IgD-negative memory B cell (primary cell): Measurements from ENCODE around the gene NAV3. TPM values are rescaled to one million over a fixed set of nuclear protein-coding genes. Genes with fewer than 3 reads are reported as not detected.
"Not testable (repeated sequence)": the region's sequence is repeated elsewhere in the genome, so short reads cannot be mapped to it uniquely, and the experiment has no call there.

Experiments
- H3K27ac Mint-ChIP-seq, 3 donors: one replicate each; pipeline ENCODE4 v1.8.0; 2020 to 2022; ENCODE audit warnings: mild to moderate bottlenecking in 3 of 3, mixed read lengths in 3 of 3, moderate library complexity in 1 of 3
- H3K27me3 Mint-ChIP-seq: one replicate; pipeline ENCODE4 v1.8.0; 2021; ENCODE audit warnings: mixed read lengths
- H3K36me3 Mint-ChIP-seq: one replicate; pipeline ENCODE4 v1.8.0; 2020; ENCODE audit warnings: mild to moderate bottlenecking, mixed read lengths
- H3K4me1 Mint-ChIP-seq, 3 donors: one replicate each; pipeline ENCODE4 v1.8.0; 2020 to 2022; ENCODE audit warnings: mixed read lengths in 3 of 3, mild to moderate bottlenecking in 1 of 3
- H3K4me3 Mint-ChIP-seq, 4 donors: one replicate each; pipeline ENCODE4 v1.8.0; 2020 to 2022; ENCODE audit warnings: mild to moderate bottlenecking in 4 of 4, mixed read lengths in 4 of 4, moderate library complexity in 3 of 4
- H3K9me3 Mint-ChIP-seq, 3 donors: one replicate each; pipeline ENCODE4 v1.8.0; 2020 to 2021; ENCODE audit warnings: mixed read lengths in 3 of 3, mild to moderate bottlenecking in 1 of 3
- polyA plus RNA-seq: library from polyadenylated mRNA; unstranded; fragments of 300-500 nt; fragmentation: Illumina TruSeq; gene quantifications from one replicate; pipeline ENCODE4 v1.2.3, GENCODE V29; 2021

The NAV3 gene
- polyA plus RNA-seq, 1 donor from 2014 or later = 0.11 TPM

- H3K4me3 Mint-ChIP-seq = no peak overlapping the region
Observed at GRCh38 chr12:78101946-78102635, 271.4 kb downstream of the NAV3 start.

GRCh38 chr12:78102801-78103200 is 272.1 kb downstream of the NAV3 start:
- H3K4me1 Mint-ChIP-seq, H3K4me3 Mint-ChIP-seq, H3K9me3 Mint-ChIP-seq, H3K36me3 Mint-ChIP-seq, H3K27me3 Mint-ChIP-seq, H3K27ac Mint-ChIP-seq: not testable (repeated sequence)

More at GRCh38 chr12:78101946-78102635, 271.4 kb downstream of the NAV3 start:
- no peaks in the 10 kb centered on the region for H3K4me1 Mint-ChIP-seq
- no peak overlapping the region for H3K27ac Mint-ChIP-seq
- H3K36me3 Mint-ChIP-seq = no peaks in the 10 kb centered on the region
- peaks cover 6% of the 10 kb centered on the region for H3K27me3 Mint-ChIP-seq
- H3K9me3 Mint-ChIP-seq = peaks cover 0 to 3% (median 0%) of the 10 kb centered on the region in 3 donors

- no peak overlapping the region for H3K4me3 Mint-ChIP-seq
- peaks cover 0 to 16% (median 9%) of the 10 kb centered on the region in 3 donors for H3K9me3 Mint-ChIP-seq
- H3K27me3 Mint-ChIP-seq = no peaks in the 10 kb centered on the region
- H3K4me1 Mint-ChIP-seq = no peaks in the 10 kb centered on the region
- no peaks in the 10 kb centered on the region for H3K36me3 Mint-ChIP-seq
- H3K27ac Mint-ChIP-seq = no peak overlapping the region
Observed at GRCh38 chr12:78115889-78116288, 285.2 kb downstream of the NAV3 start.

- Mint-ChIP-seq H3K36me3 (no peaks in the 10 kb centered on the region), H3K9me3 (peaks cover 0 to 12% (median 9%) of the 10 kb centered on the region in 3 donors), H3K4me1 (no peaks in the 10 kb centered on the region), H3K4me3 (no peak overlapping the region), H3K27me3 (no peaks in the 10 kb centered on the region), H3K27ac (no peak overlapping the region)
Observed at GRCh38 chr12:78118036-78118435, 287.3 kb downstream of the NAV3 start.

- Mint-ChIP-seq H3K27ac (no peak overlapping the region), H3K4me1 (no peaks in the 10 kb centered on the region), H3K36me3 (no peaks in the 10 kb centered on the region), H3K4me3 (no peak overlapping the region), H3K9me3 (peaks cover 0 to 9% (median 9%) of the 10 kb centered on the region in 3 donors), H3K27me3 (no peaks in the 10 kb centered on the region)
Observed at GRCh38 chr12:78118486-78118885, 287.8 kb downstream of the NAV3 start.

- no peak overlapping the region for H3K4me3 Mint-ChIP-seq
- H3K27ac Mint-ChIP-seq = no peak overlapping the region
- no peaks in the 10 kb centered on the region for H3K36me3 Mint-ChIP-seq
- H3K4me1 Mint-ChIP-seq = no peaks in the 10 kb centered on the region
- H3K9me3 Mint-ChIP-seq = peaks cover 0 to 1% (median under 1%) of the 10 kb centered on the region in 3 donors
- H3K27me3 Mint-ChIP-seq = no peaks in the 10 kb centered on the region
Observed at GRCh38 chr12:78119351-78119918, 288.7 kb downstream of the NAV3 start.

- H3K27ac Mint-ChIP-seq = no peak overlapping the region
- no peaks in the 10 kb centered on the region for H3K4me1 Mint-ChIP-seq
- no peaks in the 10 kb centered on the region for H3K36me3 Mint-ChIP-seq
- no peaks in the 10 kb centered on the region for H3K27me3 Mint-ChIP-seq
- H3K4me3 Mint-ChIP-seq = no peak overlapping the region
- H3K9me3 Mint-ChIP-seq = no peaks in the 10 kb centered on the region
Observed at GRCh38 chr12:78120306-78120705, 289.6 kb downstream of the NAV3 start.

GRCh38 chr12:78120866-78121560 is 290.3 kb downstream of the NAV3 start:
- Mint-ChIP-seq H3K4me3 (no peak overlapping the region), H3K9me3 (no peaks in the 10 kb centered on the region), H3K27ac (no peak overlapping the region), H3K4me1 (no peaks in the 10 kb centered on the region), H3K27me3 (no peaks in the 10 kb centered on the region), H3K36me3 (no peaks in the 10 kb centered on the region)

- Mint-ChIP-seq H3K4me1 (no peaks in the 10 kb centered on the region), H3K36me3 (no peaks in the 10 kb centered on the region), H3K27me3 (no peaks in the 10 kb centered on the region), H3K27ac (no peak overlapping the region), H3K9me3 (no peaks in the 10 kb centered on the region), H3K4me3 (no peak overlapping the region)
Observed at GRCh38 chr12:78121969-78122610, 291.4 kb downstream of the NAV3 start.

- Mint-ChIP-seq H3K4me1 (no peaks in the 10 kb centered on the region), H3K9me3 (no peaks in the 10 kb centered on the region), H3K36me3 (no peaks in the 10 kb centered on the region), H3K4me3 (no peak overlapping the region), H3K27ac (no peak overlapping the region), H3K27me3 (no peaks in the 10 kb centered on the region)
Observed at GRCh38 chr12:78128211-78128610, 297.5 kb downstream of the NAV3 start.

GRCh38 chr12:78143717-78144116 is 313.0 kb downstream of the NAV3 start:
- Mint-ChIP-seq H3K4me3 (no peak overlapping the region), H3K27ac (no peak overlapping the region), H3K4me1 (no peaks in the 10 kb centered on the region), H3K27me3 (no peaks in the 10 kb centered on the region), H3K9me3 (no peaks in the 10 kb centered on the region), H3K36me3 (no peaks in the 10 kb centered on the region)

- H3K27ac Mint-ChIP-seq = no peak overlapping the region
- H3K4me3 Mint-ChIP-seq = no peak overlapping the region
Observed at GRCh38 chr12:78145398-78145797, 314.7 kb downstream of the NAV3 start.

GRCh38 chr12:78146365-78146772 is 315.7 kb downstream of the NAV3 start:
- H3K27me3 Mint-ChIP-seq = no peaks in the 10 kb centered on the region
- H3K27ac Mint-ChIP-seq = no peak overlapping the region

More at GRCh38 chr12:78145398-78145797, 314.7 kb downstream of the NAV3 start:
- no peaks in the 10 kb centered on the region for H3K36me3 Mint-ChIP-seq
- H3K27me3 Mint-ChIP-seq = no peaks in the 10 kb centered on the region
- H3K4me1 Mint-ChIP-seq = no peaks in the 10 kb centered on the region
- no peaks in the 10 kb centered on the region for H3K9me3 Mint-ChIP-seq

GRCh38 chr12:78149459-78149858 is 318.8 kb downstream of the NAV3 start:
- no peak overlapping the region for H3K27ac Mint-ChIP-seq
- H3K27me3 Mint-ChIP-seq = no peaks in the 10 kb centered on the region
- no peaks in the 10 kb centered on the region for H3K4me1 Mint-ChIP-seq

More at GRCh38 chr12:78146365-78146772, 315.7 kb downstream of the NAV3 start:
- Mint-ChIP-seq H3K4me3 (no peak overlapping the region), H3K4me1 (no peaks in the 10 kb centered on the region), H3K36me3 (no peaks in the 10 kb centered on the region), H3K9me3 (no peaks in the 10 kb centered on the region)

GRCh38 chr12:78155546-78155945 is 324.9 kb downstream of the NAV3 start:
- Mint-ChIP-seq H3K27ac (no peak overlapping the region), H3K4me1 (no peaks in the 10 kb centered on the region), H3K27me3 (no peaks in the 10 kb centered on the region), H3K9me3 (peaks cover 0 to 6% (median 0%) of the 10 kb centered on the region in 3 donors), H3K36me3 (no peaks in the 10 kb centered on the region), H3K4me3 (no peak overlapping the region)

More at GRCh38 chr12:78149459-78149858, 318.8 kb downstream of the NAV3 start:
- H3K36me3 Mint-ChIP-seq = no peaks in the 10 kb centered on the region
- no peaks in the 10 kb centered on the region for H3K9me3 Mint-ChIP-seq
- no peak overlapping the region for H3K4me3 Mint-ChIP-seq
